Measurements from ENCODE around the gene NES.

GRCh38 chr1:156652131-156652991, 24.8 kb downstream of the NES start:
- TF ChIP-seq CTCF (IDR thresholded peaks at IDR 0.05; ENCODE audit: poor library complexity) (no peak), EZH2phosphoT487 (IDR thresholded peaks at IDR 0.05; ENCODE audit: low read depth, severe bottlenecking, unreplicated experiment) (no peak), EZH2 (IDR thresholded peaks at IDR 0.05; ENCODE audit: borderline replicate concordance) (no peak)
